K562 (cell line): ENCODE measurements around the gene PAPOLB. TPM values are rescaled to one million over a fixed set of nuclear protein-coding genes. Genes with fewer than 3 reads are reported as not detected.

ENCODE experiments used
- ARID2 ChIP-seq: fragments of 450-650 bp; IDR thresholded peaks from 2 replicates; pipeline ENCODE4 v1.6.1; 2017; ENCODE audit warnings: antibody characterized with exemption, mild to moderate bottlenecking
- BRF2 ChIP-seq: IDR thresholded peaks from 3 replicates; pipeline ENCODE4 v1.6.1; 2011; ENCODE audit warnings: borderline replicate concordance, mild to moderate bottlenecking; ENCODE audit not compliant: insufficient read length, insufficient read depth
- CHD7 ChIP-seq: fragments of 200-600 bp; sonication (generic); IDR thresholded peaks from one replicate; pipeline ENCODE4 v1.6.1; 2012; ENCODE audit warnings: mild to moderate bottlenecking, low read depth, low read length, inconsistent platforms
- E4F1 ChIP-seq: fragments of 250-450 bp; sonication (Bioruptor Pico); IDR thresholded peaks from 2 replicates; pipeline ENCODE4 v1.5.0; 2021; ENCODE audit warnings: mild to moderate bottlenecking, borderline replicate concordance
- EP300 ChIP-seq: IDR thresholded peaks from 2 replicates; pipeline ENCODE4 v1.6.1; 2012; ENCODE audit warnings: low read length, improper control_type of control experiment
- FOSL1 ChIP-seq: fragments of 200-800 bp; sonication (Bioruptor generic); conservative IDR thresholded peaks from 2 replicates; pipeline ENCODE4 v1.6.1; 2016; ENCODE audit warnings: missing genetic modification characterization, missing compliant biosample characterization
- USF2 ChIP-seq: sonication (generic); formaldehyde crosslinking; IDR thresholded peaks from 2 replicates; pipeline ENCODE4 v1.5.0; 2020; ENCODE audit warnings: missing genetic modification reagents
- ZBTB12 ChIP-seq: fragments of 250-450 bp; sonication (Bioruptor Pico); IDR thresholded peaks from 2 replicates; pipeline ENCODE4 v1.4.0; 2020
- ZNF224 ChIP-seq: sonication (generic); formaldehyde crosslinking; IDR thresholded peaks from 2 replicates; pipeline ENCODE4 v1.8.0; 2022; ENCODE audit warnings: mild to moderate bottlenecking, missing genetic modification reagents
- polyA plus RNA-seq, 8 experiments: library from polyadenylated mRNA; depleted of rRNA in 4 of 8; stranded (reverse) in 5 of 8; unstranded in 3 of 8; fragments of >200 nt; fragmentation: Nextera tagmentation in 2 of 8; fragmentation: Illumina TruSeq in 1 of 8; extraction: Ambion mirVana in 2 of 8; extraction: Trizol in 1 of 8; gene quantifications; 2 replicates each; pipeline versions ENCODE4 v1.2.1 to v1.2.3, GENCODE V29; 2011 to 2014; ENCODE audit warnings: inconsistent platforms in 1 of 8, missing spikeins in 1 of 8
- total RNA-seq, 7 experiments: library from RNA; depleted of rRNA in 6 of 7; stranded (reverse); fragments of >200 nt in 6 of 7; fragmentation: Illumina TruSeq in 2 of 7; extraction: Trizol in 2 of 7; gene quantifications; 2 replicates each; pipeline versions ENCODE4 v1.2.1 to v1.2.3, GENCODE V29; 2011 to 2021; ENCODE audit warnings: low replicate concordance in 1 of 7

Gene PAPOLB
- total and polyA plus RNA-seq, 9 of the 15 experiments (the other 6 are each of a cell fraction or from before 2014, with no cell fraction given): 0.04 to 0.33 (median 0.16) TPM; not detected in 4

- TF ChIP-seq CHD7: no peak
- TF ChIP-seq ZBTB12: no peak
- TF ChIP-seq ZNF224 (CRISPR knock-in tag): no peak
- TF ChIP-seq E4F1 (CRISPR knock-in tag): no peak
- no peak for TF ChIP-seq USF2 (CRISPR knock-in tag)
- no peak for TF ChIP-seq ARID2
- no peak for TF ChIP-seq FOSL1
- no peak for TF ChIP-seq EP300
- TF ChIP-seq BRF2: no peak
These were observed 45.3 kb downstream of the PAPOLB start (continued) for GRCh38 chr7:4816419-4817080.
